SK-N-SH (cell line): ENCODE results near the gene ADCYAP1R1. TPM values are rescaled to one million over a fixed set of nuclear protein-coding genes. Genes with fewer than 3 reads are reported as not detected.

Experiments
- CTCF ChIA-PET: fragments of 300-600, 350-600 bp; formaldehyde crosslinking; extraction: SDS; loops from one replicate; lab custom pipeline; 2021; lab: Yijun Ruan, JAX
- POLR2A ChIA-PET: fragments of 350-600 bp; sonication (Branson Sonifier 250); formaldehyde crosslinking; extraction: SDS; loops from one replicate; lab custom pipeline; 2020; ENCODE audit warnings: antibody characterized with exemption, inconsistent platforms; lab: Yijun Ruan, JAX
- DNase-seq: peaks from one replicate; pipeline ENCODE4 v3.0.0; 2012
- H2AFZ ChIP-seq: fragments of 200-600 bp; sonication (generic); 2 replicates; pipeline ENCODE4 v1.8.1; 2016; ENCODE audit warnings: antibody characterized with exemption, mild to moderate bottlenecking, low read depth
- H3F3A ChIP-seq: fragments of 200-600 bp; sonication (generic); replicated peaks from 2 replicates; pipeline ENCODE3; 2016; ENCODE audit warnings: antibody characterized with exemption, mild to moderate bottlenecking; ENCODE audit not compliant: insufficient read depth
- H3K27ac ChIP-seq, 2 experiments: fragments of 200-500 bp in 1 of 2; fragments of 200-600 bp in 1 of 2; sonication (Bioruptor generic) in 1 of 2; sonication (generic), shearing (Covaris generic) in 1 of 2; 2 replicates each; pipeline versions ENCODE4 v1.5.1 to v1.6.1; 2014 to 2016; ENCODE audit warnings: low read depth in 2 of 2, inconsistent platforms in 1 of 2, low read length in 1 of 2, mild to moderate bottlenecking in 1 of 2, mixed read lengths in 1 of 2
- H3K27me3 ChIP-seq: fragments of 200-600 bp; sonication (generic), shearing (Covaris generic); 2 replicates; pipeline ENCODE4 v1.6.1; 2016; ENCODE audit warnings: mixed run types; ENCODE audit not compliant: insufficient read depth
- H3K36me3 ChIP-seq, 2 experiments: fragments of 200-500 bp in 1 of 2; fragments of 200-600 bp in 1 of 2; sonication (Bioruptor generic) in 1 of 2; sonication (generic) in 1 of 2; replicated peaks in 1 of 2; 2 replicates each; pipeline versions ENCODE3 to v1.5.1; 2014 to 2016; ENCODE audit warnings: low read length in 1 of 2, mild to moderate bottlenecking in 1 of 2; ENCODE audit not compliant: insufficient read depth in 2 of 2, control insufficient read depth in 1 of 2
- H3K4me1 ChIP-seq, 2 experiments: fragments of 200-500 bp in 1 of 2; fragments of 200-600 bp in 1 of 2; sonication (Bioruptor generic) in 1 of 2; sonication (generic), shearing (Covaris generic) in 1 of 2; 2 replicates each; pipeline versions ENCODE4 v1.5.1 to v1.6.1; 2014 to 2016; ENCODE audit warnings: low read depth in 1 of 2, low read length in 1 of 2, mixed run types in 1 of 2; ENCODE audit not compliant: insufficient read depth in 2 of 2, control insufficient read depth in 1 of 2
- H3K4me2 ChIP-seq: fragments of 200-600 bp; sonication (generic), shearing (Covaris generic); 2 replicates; pipeline ENCODE4 v1.6.1; 2017; ENCODE audit warnings: mixed run types
- H3K4me3 ChIP-seq, 2 experiments: fragments of 200-500 bp in 1 of 2; fragments of 200-600 bp in 1 of 2; sonication (Bioruptor generic) in 1 of 2; sonication (generic), shearing (Covaris generic) in 1 of 2; 2 replicates each; pipeline versions ENCODE4 v1.5.1 to v1.8.1; 2014 to 2016; ENCODE audit warnings: low read depth in 2 of 2, inconsistent platforms in 1 of 2, low read length in 1 of 2, mild to moderate bottlenecking in 1 of 2, mixed read lengths in 1 of 2, moderate library complexity in 1 of 2
- H3K79me2 ChIP-seq: fragments of 200-600 bp; sonication (generic); 2 replicates; pipeline ENCODE4 v1.8.1; 2017; ENCODE audit warnings: mild to moderate bottlenecking; ENCODE audit not compliant: insufficient read depth
- H3K9ac ChIP-seq: fragments of 200-600 bp; sonication (generic); 2 replicates; pipeline ENCODE4 v1.6.1; 2017; ENCODE audit warnings: mixed run types
- H3K9me2 ChIP-seq: fragments of 200-600 bp; sonication (generic); 2 replicates; pipeline ENCODE4 v1.6.1; 2017; ENCODE audit warnings: mixed run types
- H3K9me3 ChIP-seq: fragments of 200-600 bp; sonication (generic); 2 replicates; pipeline ENCODE4 v1.6.1; 2017; ENCODE audit warnings: mixed run types, mild to moderate bottlenecking, moderate library complexity
- H4K20me1 ChIP-seq: fragments of 200-600 bp; sonication (generic); 2 replicates; pipeline ENCODE4 v1.6.1; 2017; ENCODE audit warnings: mild to moderate bottlenecking, mixed run types; ENCODE audit not compliant: insufficient read depth
- CHD2 ChIP-seq: fragments of 150-350 bp; IDR thresholded peaks from 2 replicates; pipeline ENCODE4 v1.6.1; 2018; ENCODE audit warnings: low read length; ENCODE audit not compliant: partially characterized antibody
- FOXM1 ChIP-seq: IDR thresholded peaks from 2 replicates; pipeline ENCODE4 v1.4.0; 2012; ENCODE audit warnings: low read depth, mild to moderate bottlenecking
- JUND ChIP-seq: IDR thresholded peaks from 2 replicates; pipeline ENCODE4 v1.4.0; 2012
- NRF1 ChIP-seq: IDR thresholded peaks from 2 replicates; pipeline ENCODE4 v1.6.1; 2012; ENCODE audit warnings: low read depth, mild to moderate bottlenecking, low read length
- POLR2AphosphoS5 ChIP-seq: IDR thresholded peaks from 2 replicates; pipeline ENCODE4 v1.6.1; 2012; ENCODE audit warnings: low read depth, low read length
- RCOR1 ChIP-seq: fragments of 150-350 bp; IDR thresholded peaks from 2 replicates; pipeline ENCODE4 v1.6.1; 2017; ENCODE audit warnings: antibody characterized with exemption, low read length
- SIN3A ChIP-seq: IDR thresholded peaks from 2 replicates; pipeline ENCODE4 v1.6.1; 2012; ENCODE audit warnings: low read depth, mild to moderate bottlenecking, low read length, moderate library complexity, borderline replicate concordance
- TAF1 ChIP-seq: IDR thresholded peaks from 2 replicates; pipeline ENCODE4 v1.6.1; 2012; ENCODE audit warnings: low read depth, mild to moderate bottlenecking, low read length, moderate library complexity, borderline replicate concordance
- TEAD4 ChIP-seq: IDR thresholded peaks from 2 replicates; pipeline ENCODE4 v1.4.0; 2012; ENCODE audit warnings: mild to moderate bottlenecking, borderline replicate concordance; ENCODE audit not compliant: insufficient read depth
- YY1 ChIP-seq: IDR thresholded peaks from 2 replicates; pipeline ENCODE4 v1.4.0; 2012; ENCODE audit warnings: low read depth, mild to moderate bottlenecking
- WGBS: methylation state at CpG from one replicate; pipeline ENCODE4 v1.1.6; 2017; ENCODE audit warnings: low lambda C conversion rate; 5-methylcytosine and 5-hydroxymethylcytosine counted together
- polyA plus RNA-seq, 3 experiments: library from polyadenylated mRNA; depleted of rRNA; stranded (reverse); fragments of >200 nt; gene quantifications; 2 replicates each; pipeline ENCODE4 v1.2.3, GENCODE V29; 2012
- TF ChIP-seq, protein P1 (sequence below): IDR thresholded peaks from 2 replicates; pipeline ENCODE4 v1.6.1; 2012; ENCODE audit warnings: mild to moderate bottlenecking, low read depth, low read length, moderate library complexity
- TF ChIP-seq, protein P2 (sequence below): fragments of 150-350 bp; IDR thresholded peaks from 2 replicates; pipeline ENCODE4 v1.6.1; 2017; ENCODE audit warnings: antibody characterized with exemption, low read length, low read depth, borderline replicate concordance
- TF ChIP-seq, protein P3 (sequence below): fragments of 200-600 bp; sonication (generic); IDR thresholded peaks from 2 replicates; pipeline ENCODE4 v1.6.1; 2017; ENCODE audit warnings: antibody characterized with exemption, mild to moderate bottlenecking, moderate library complexity
- TF ChIP-seq, protein P4 (sequence below): IDR thresholded peaks from 2 replicates; pipeline ENCODE4; 2012

Gene ADCYAP1R1
- polyA plus RNA-seq, 1 of the 3 experiments (the other 2 are of a cell fraction): 0.08 TPM

DNA sequence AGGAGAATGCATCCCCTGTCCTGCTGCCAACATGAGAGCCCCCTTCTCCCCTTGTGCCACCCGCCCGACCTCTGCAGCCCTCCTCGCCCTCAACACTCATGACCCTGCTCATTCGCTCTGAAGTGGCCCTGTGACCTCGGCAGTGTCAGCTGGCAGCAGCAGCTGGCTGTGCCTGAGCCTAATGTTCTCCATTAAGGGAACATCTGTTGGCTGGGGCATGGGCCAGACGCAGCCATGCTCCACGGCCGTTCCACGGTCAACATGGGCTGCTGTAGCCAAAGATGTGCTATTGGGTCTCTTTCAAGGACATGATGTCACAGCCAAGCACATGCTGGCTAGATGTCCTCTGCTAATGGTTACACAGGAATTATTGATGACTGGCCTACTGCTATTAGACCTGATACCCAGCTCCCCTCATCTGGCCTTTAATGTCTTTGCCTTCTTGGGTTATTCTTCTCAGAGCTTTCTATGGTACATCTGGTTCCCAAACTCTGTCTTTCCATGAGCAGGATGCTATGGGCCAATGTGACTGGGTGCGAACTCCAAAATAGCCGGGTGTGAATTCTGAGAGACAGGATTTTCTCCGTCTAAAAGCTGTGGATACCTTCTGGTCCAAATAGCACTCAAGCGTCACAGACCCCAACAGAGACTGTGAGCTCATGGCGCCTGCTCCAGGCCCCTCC is 22.4 kb downstream of the ADCYAP1R1 start:
- H3K4me1 ChIP-seq: no peaks in the 10 kb centered on the region
- ChIA-PET POLR2A (interaction anchor here (1.1 kb wide), 1 partner anchor 13 kb away, joined by 4 read pairs; no protein-coding TSS in a partner anchor), CTCF (interaction anchor here (1.0 to 7.5 kb wide), 8 partner anchors 10 to 136 kb away, joined by 3 to 49 read pairs (median 8); no protein-coding TSS in a partner anchor)
- H3K9me3 ChIP-seq: no peaks in the 10 kb centered on the region
- no peaks in the 10 kb centered on the region for H3F3A ChIP-seq
- no peak overlapping the region for H3K9ac ChIP-seq
- no peaks in the 10 kb centered on the region for H3K9me2 ChIP-seq
- no peak for DNase-seq
- no peak overlapping the region for H2AFZ ChIP-seq
- no peaks in the 10 kb centered on the region for H3K79me2 ChIP-seq
- no peak overlapping the region for H3K27ac ChIP-seq
- WGBS: 56% methylated on average over 11 of the region's 14 CpGs
- peaks cover 27% of the 10 kb centered on the region; the same call in 1 of the 2 replicates for H3K27me3 ChIP-seq
- TF ChIP-seq FOXM1: no peak
- TF ChIP-seq, protein P1, sequence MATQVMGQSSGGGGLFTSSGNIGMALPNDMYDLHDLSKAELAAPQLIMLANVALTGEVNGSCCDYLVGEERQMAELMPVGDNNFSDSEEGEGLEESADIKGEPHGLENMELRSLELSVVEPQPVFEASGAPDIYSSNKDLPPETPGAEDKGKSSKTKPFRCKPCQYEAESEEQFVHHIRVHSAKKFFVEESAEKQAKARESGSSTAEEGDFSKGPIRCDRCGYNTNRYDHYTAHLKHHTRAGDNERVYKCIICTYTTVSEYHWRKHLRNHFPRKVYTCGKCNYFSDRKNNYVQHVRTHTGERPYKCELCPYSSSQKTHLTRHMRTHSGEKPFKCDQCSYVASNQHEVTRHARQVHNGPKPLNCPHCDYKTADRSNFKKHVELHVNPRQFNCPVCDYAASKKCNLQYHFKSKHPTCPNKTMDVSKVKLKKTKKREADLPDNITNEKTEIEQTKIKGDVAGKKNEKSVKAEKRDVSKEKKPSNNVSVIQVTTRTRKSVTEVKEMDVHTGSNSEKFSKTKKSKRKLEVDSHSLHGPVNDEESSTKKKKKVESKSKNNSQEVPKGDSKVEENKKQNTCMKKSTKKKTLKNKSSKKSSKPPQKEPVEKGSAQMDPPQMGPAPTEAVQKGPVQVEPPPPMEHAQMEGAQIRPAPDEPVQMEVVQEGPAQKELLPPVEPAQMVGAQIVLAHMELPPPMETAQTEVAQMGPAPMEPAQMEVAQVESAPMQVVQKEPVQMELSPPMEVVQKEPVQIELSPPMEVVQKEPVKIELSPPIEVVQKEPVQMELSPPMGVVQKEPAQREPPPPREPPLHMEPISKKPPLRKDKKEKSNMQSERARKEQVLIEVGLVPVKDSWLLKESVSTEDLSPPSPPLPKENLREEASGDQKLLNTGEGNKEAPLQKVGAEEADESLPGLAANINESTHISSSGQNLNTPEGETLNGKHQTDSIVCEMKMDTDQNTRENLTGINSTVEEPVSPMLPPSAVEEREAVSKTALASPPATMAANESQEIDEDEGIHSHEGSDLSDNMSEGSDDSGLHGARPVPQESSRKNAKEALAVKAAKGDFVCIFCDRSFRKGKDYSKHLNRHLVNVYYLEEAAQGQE: no peak
- TF ChIP-seq POLR2AphosphoS5: no peak
- TF ChIP-seq, protein P2, sequence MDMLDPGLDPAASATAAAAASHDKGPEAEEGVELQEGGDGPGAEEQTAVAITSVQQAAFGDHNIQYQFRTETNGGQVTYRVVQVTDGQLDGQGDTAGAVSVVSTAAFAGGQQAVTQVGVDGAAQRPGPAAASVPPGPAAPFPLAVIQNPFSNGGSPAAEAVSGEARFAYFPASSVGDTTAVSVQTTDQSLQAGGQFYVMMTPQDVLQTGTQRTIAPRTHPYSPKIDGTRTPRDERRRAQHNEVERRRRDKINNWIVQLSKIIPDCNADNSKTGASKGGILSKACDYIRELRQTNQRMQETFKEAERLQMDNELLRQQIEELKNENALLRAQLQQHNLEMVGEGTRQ: no peak
- TF ChIP-seq SIN3A: no peak
- TF ChIP-seq YY1: no peak
- TF ChIP-seq, protein P3, sequence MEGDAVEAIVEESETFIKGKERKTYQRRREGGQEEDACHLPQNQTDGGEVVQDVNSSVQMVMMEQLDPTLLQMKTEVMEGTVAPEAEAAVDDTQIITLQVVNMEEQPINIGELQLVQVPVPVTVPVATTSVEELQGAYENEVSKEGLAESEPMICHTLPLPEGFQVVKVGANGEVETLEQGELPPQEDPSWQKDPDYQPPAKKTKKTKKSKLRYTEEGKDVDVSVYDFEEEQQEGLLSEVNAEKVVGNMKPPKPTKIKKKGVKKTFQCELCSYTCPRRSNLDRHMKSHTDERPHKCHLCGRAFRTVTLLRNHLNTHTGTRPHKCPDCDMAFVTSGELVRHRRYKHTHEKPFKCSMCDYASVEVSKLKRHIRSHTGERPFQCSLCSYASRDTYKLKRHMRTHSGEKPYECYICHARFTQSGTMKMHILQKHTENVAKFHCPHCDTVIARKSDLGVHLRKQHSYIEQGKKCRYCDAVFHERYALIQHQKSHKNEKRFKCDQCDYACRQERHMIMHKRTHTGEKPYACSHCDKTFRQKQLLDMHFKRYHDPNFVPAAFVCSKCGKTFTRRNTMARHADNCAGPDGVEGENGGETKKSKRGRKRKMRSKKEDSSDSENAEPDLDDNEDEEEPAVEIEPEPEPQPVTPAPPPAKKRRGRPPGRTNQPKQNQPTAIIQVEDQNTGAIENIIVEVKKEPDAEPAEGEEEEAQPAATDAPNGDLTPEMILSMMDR: no peak
- TF ChIP-seq, protein P4, sequence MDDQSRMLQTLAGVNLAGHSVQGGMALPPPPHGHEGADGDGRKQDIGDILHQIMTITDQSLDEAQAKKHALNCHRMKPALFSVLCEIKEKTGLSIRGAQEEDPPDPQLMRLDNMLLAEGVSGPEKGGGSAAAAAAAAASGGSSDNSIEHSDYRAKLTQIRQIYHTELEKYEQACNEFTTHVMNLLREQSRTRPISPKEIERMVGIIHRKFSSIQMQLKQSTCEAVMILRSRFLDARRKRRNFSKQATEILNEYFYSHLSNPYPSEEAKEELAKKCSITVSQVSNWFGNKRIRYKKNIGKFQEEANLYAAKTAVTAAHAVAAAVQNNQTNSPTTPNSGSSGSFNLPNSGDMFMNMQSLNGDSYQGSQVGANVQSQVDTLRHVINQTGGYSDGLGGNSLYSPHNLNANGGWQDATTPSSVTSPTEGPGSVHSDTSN: no peak
- TF ChIP-seq RCOR1: no peak
- no peak for TF ChIP-seq CHD2
- TF ChIP-seq TEAD4: no peak
- no peak for TF ChIP-seq JUND
- TF ChIP-seq TAF1: no peak
- TF ChIP-seq NRF1: no peak
- TF ChIP-seq, all 33 proteins: peak for 0
- no peaks in the 10 kb centered on the region for H3K36me3 ChIP-seq
- no peak overlapping the region for H3K4me3 ChIP-seq
- no peaks in the 10 kb centered on the region for H4K20me1 ChIP-seq
- H3K4me2 ChIP-seq: no peak overlapping the region
